GM21360 (cell line): ENCODE data around the gene TINAGL1.

Source experiments
- ATAC-seq: cut with Tn5 transposase; IDR thresholded peaks from one replicate; pipeline ENCODE4 v1.9.1; 2021; ENCODE audit warnings: mild to moderate bottlenecking, moderate library complexity; ENCODE audit not compliant: unreplicated experiment

The TINAGL1 gene

DNA sequence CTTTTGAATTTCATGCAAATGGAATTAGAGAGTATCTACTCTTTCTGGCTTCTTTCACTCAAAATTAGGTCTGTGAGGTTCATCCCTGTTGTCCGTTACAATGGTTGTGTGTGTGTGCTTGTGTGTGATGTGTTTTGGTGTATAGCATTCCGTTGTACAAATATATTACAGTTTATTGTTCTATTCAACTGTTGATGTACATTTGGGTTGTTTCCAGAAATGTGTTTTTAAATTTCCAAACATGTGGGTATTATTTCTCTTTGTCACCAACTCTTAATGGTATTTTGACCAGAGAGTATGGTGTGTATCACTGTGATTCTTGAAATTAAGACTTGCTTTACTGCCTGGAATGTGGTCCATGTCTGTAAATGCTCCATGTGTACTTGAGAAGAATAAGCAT is 24.3 kb downstream of the TINAGL1 start:
- ATAC-seq = no peak

GRCh38 chr1:31602081-31602480 is 25.8 kb downstream of the TINAGL1 start:
- ATAC-seq = no peak

- peak; percentile 95 for ATAC-seq
These were observed 29.7 kb downstream of the TINAGL1 start for GRCh38 chr1:31605908-31606427.

DNA sequence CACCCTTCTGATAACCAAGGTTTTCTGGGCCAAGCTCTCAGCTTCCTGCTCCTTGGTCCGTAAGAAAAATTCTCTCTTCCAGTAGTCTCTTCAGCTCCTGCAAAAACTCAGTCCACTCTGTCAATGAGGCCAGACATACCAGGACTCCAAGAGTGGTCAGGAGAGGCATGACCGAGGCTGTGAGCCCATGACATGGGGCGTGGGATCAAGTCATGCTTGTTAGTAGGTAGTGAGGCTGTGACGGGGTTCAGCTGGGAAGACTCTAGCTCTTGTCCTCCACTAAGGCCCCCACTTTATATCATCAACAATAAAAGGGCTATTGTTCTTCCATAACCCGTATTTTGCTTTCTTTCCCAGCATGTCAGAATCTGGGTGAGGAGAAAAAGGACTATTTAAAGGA is 31.0 kb downstream of the TINAGL1 start:
- no peak for ATAC-seq

DNA sequence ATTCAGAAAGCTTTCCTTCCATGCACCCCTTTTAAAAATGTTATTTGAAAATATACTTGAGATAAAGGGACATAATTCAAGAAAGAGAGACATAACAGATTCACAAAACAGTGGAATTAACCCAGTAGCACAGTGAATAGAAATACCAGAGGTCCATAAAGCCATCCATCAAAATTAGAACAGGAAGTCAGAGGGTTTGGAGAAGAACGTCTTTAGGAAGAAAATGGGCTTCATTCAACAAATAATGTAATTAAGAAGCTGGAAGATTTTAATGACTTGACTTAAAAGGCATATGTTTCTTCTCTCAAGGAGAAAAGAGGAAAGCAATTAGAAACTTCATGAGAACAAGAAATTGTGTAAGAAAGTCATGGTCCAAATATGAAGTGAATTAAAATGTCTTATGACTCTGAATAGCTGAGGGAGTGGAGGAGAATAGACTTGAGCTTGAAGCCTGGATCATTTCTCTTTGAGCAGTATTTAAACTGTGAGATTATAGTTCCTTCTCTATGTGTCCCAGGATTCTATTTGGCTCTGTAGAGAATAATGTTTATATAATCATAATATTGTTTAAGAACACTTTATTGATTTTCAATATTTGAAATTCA is 33.3 kb downstream of the TINAGL1 start:
- ATAC-seq = no peak

GRCh38 chr1:31614414-31615005 is 38.2 kb downstream of the TINAGL1 start:
- no peak for ATAC-seq

GRCh38 chr1:31615414-31615813 is 39.1 kb downstream of the TINAGL1 start:
- no peak for ATAC-seq

GRCh38 chr1:31615939-31616338 is 39.6 kb downstream of the TINAGL1 start:
- no peak for ATAC-seq

- ATAC-seq = no peak
These were observed 41.1 kb downstream of the TINAGL1 start, which contains the start of gene HCRTR1 for GRCh38 chr1:31617218-31617915. HCRTR1 (plus strand) TSS chr1:31617689; CDS start chr1:31619193, 1,504 bp downstream.

- no peak for ATAC-seq
These were observed 41.8 kb downstream of the TINAGL1 start for GRCh38 chr1:31617916-31618746.

DNA sequence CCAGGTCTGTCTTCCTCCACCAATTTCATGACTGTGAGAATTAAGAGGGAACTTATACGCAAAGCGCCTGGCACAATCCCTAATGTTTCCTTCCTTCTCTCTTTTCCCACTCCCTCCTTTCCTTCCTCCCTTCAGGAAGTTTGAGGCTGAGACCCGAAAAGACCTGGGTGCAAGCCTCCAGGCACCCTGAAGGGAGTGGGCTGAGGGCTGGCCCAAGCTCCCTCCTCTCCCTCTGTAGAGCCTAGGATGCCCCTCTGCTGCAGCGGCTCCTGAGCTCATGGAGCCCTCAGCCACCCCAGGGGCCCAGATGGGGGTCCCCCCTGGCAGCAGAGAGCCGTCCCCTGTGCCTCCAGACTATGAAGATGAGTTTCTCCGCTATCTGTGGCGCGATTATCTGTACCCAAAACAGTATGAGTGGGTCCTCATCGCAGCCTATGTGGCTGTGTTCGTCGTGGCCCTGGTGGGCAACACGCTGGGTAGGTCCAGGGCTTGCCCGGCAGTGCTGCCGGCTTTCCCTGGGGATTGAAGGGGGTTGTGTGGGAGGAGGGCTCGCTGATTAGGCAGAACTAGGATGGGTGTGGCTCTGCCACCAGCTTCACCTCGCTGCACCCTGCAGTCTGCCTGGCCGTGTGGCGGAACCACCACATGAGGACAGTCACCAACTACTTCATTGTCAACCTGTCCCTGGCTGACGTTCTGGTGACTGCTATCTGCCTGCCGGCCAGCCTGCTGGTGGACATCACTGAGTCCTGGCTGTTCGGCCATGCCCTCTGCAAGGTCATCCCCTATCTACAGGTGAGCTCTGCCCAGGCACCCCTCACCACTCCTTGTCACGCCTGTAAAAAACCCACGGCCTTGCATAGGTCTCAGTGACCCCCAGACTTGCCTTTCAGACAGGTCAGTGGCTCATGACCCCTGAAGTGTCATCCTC is 42.9 kb downstream of the TINAGL1 start:
- no peak for ATAC-seq

GRCh38 chr1:31620631-31621497 is 44.5 kb downstream of the TINAGL1 start:
- ATAC-seq = no peak

DNA sequence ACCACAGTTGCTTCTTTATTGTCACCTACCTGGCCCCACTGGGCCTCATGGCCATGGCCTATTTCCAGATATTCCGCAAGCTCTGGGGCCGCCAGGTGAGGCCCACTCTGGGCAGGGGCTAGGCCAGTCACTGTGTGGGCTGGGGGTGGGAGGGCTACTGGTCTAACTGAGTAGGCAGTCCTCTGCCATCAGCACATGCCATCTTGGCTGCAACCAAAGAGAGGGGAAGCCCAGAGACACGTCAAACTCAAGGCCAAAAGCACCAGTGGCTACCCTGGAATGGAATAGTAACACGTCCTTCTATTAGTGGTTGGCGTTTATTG is 45.1 kb downstream of the TINAGL1 start:
- no peak for ATAC-seq

- ATAC-seq = no peak
These were observed 45.8 kb downstream of the TINAGL1 start for GRCh38 chr1:31621847-31622730.

DNA sequence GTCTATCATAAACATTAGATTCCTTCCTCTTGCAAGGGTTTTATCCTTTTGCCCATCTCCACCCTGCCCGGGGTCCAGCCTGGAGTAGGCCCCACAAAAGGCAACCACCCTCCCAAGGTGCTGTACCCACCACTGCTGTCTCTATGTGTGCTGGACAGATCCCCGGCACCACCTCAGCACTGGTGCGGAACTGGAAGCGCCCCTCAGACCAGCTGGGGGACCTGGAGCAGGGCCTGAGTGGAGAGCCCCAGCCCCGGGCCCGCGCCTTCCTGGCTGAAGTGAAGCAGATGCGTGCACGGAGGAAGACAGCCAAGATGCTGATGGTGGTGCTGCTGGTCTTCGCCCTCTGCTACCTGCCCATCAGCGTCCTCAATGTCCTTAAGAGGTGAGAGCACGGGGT is 47.0 kb downstream of the TINAGL1 start:
- ATAC-seq = no peak

- no peak for ATAC-seq
These were observed 48.0 kb downstream of the TINAGL1 start for GRCh38 chr1:31624309-31624708.

- no peak for ATAC-seq
These were observed 48.6 kb downstream of the TINAGL1 start for GRCh38 chr1:31624731-31625514.
